T-helper 1 cell treated with Interleukin-12 subunit alpha and Interleukin-12 subunit beta and Interleukin-4 antibody, amounts not matched to agents 30 μg/mL and 1 μg/mL, for 36 hours (primary cell): ENCODE results near the gene SETBP1.

Source experiments
- H3K27ac Mint-ChIP-seq: one replicate; pipeline ENCODE4 v1.8.0; 2021; ENCODE audit warnings: mild to moderate bottlenecking, mixed read lengths
- H3K27me3 Mint-ChIP-seq: one replicate; pipeline ENCODE4 v1.8.0; 2021; ENCODE audit warnings: low read depth, mixed read lengths
- H3K36me3 Mint-ChIP-seq: one replicate; pipeline ENCODE4 v1.8.0; 2021; ENCODE audit warnings: low read depth, mixed read lengths
- H3K4me1 Mint-ChIP-seq: one replicate; pipeline ENCODE4 v1.8.0; 2021; ENCODE audit warnings: low read depth, mixed read lengths
- H3K4me3 Mint-ChIP-seq: one replicate; pipeline ENCODE4 v1.8.0; 2021; ENCODE audit warnings: mild to moderate bottlenecking, moderate library complexity, mixed read lengths
- H3K9me3 Mint-ChIP-seq: one replicate; pipeline ENCODE4 v1.8.0; 2021; ENCODE audit warnings: mixed read lengths

Gene SETBP1

DNA sequence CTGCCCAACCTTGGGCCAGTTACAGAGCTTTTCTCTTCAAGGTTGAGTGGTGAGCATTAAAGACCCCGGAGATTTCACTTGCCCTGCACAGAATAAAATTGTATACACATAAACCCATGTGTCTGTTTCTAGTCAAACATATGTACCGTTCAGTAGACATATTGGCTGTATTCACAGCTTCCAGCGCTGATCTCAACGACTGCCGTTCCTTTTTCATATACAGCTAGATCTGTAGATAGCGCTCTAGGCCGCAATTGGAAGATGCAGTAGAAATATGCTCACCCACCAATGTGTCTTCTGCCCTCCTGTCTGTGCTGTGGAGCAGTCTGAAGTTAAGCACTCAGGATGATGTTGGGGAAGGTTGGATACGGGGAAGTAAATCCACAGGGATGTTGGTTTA is 317.7 kb downstream of the SETBP1 start:
- Mint-ChIP-seq H3K4me1 (no peaks in the 10 kb centered on the region), H3K27ac (no peak overlapping the region)

DNA sequence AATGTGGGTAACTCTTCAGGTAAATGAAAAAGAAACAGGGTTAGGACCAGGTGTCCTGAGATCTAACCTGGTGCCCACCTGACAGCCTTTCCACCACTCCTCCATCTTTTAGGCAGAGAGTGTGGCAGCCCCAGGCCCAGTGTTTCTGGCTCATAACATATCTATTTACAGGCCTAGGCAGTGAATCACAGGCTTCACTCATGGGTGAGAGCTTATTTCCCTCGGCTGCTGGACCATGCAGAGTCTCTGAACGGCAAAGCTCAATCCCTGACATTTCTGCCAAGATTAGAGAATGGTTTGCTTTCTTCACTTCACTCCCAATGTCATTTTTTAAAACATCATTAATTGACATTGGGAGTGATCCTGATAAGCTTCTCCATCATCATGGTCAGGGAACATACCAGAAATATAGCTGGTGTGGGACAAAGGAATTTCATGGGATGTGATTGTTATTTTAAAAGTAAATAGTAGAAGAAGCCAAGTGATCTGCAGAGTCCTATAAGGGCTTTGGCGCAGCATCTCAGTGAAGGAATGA is 323.9 kb downstream of the SETBP1 start:
- peaks cover 2% of the 10 kb centered on the region for H3K4me1 Mint-ChIP-seq
- H3K36me3 Mint-ChIP-seq: no peaks in the 10 kb centered on the region
- no peak overlapping the region for H3K4me3 Mint-ChIP-seq
- no peak overlapping the region for H3K27ac Mint-ChIP-seq
- no peaks in the 10 kb centered on the region for H3K9me3 Mint-ChIP-seq
- H3K27me3 Mint-ChIP-seq: no peaks in the 10 kb centered on the region

More for the DNA sequence above, 317.7 kb downstream of the SETBP1 start:
- Mint-ChIP-seq H3K4me3 (no peak overlapping the region), H3K9me3 (no peaks in the 10 kb centered on the region), H3K36me3 (no peaks in the 10 kb centered on the region), H3K27me3 (no peaks in the 10 kb centered on the region)

DNA sequence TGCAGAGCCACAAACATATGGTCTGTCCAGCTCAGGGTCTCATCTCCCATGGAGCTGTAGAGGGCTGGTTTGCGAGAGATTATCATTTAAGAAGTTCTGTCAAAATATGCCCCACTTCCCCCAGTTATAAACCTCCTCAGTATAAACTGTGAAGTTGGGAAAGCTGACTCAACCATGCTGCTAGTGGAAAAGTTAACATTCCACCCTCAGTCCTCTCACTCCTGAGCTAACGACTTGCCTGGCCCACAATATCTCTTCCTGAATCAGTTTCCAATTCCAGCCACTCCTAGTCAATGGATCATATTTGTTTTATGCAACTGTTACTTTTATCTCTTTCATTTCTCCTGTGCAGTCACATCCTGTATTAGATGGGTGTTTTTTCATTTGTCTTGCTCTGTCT is 326.2 kb downstream of the SETBP1 start:
- Mint-ChIP-seq H3K4me1 (peaks cover 9% of the 10 kb centered on the region), H3K27ac (no peak overlapping the region), H3K9me3 (no peaks in the 10 kb centered on the region), H3K4me3 (no peak overlapping the region), H3K36me3 (no peaks in the 10 kb centered on the region), H3K27me3 (no peaks in the 10 kb centered on the region)

DNA sequence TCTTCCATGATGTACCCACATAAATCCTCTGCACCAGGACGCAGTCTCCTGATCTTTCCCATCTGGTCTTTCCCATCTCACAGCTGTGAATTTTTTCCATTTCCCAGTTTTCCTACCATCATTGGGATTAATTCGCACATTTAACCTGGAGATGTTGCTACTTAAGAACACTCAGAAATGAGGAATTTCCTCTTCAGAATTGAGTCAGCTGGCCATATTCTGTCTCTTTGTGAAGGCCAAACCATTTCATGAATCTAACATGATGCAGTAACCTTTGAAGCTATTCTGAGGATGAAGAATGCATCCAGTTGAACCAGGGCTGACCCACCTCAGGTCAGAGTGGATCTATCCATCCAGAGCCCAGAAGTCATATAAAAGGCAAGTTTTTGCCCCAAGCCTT is 326.8 kb downstream of the SETBP1 start:
- H3K36me3 Mint-ChIP-seq: no peaks in the 10 kb centered on the region
- H3K9me3 Mint-ChIP-seq: no peaks in the 10 kb centered on the region
- H3K4me3 Mint-ChIP-seq: no peak overlapping the region
- H3K27me3 Mint-ChIP-seq: no peaks in the 10 kb centered on the region
- no peak overlapping the region for H3K27ac Mint-ChIP-seq
- H3K4me1 Mint-ChIP-seq: peaks cover 9% of the 10 kb centered on the region

DNA sequence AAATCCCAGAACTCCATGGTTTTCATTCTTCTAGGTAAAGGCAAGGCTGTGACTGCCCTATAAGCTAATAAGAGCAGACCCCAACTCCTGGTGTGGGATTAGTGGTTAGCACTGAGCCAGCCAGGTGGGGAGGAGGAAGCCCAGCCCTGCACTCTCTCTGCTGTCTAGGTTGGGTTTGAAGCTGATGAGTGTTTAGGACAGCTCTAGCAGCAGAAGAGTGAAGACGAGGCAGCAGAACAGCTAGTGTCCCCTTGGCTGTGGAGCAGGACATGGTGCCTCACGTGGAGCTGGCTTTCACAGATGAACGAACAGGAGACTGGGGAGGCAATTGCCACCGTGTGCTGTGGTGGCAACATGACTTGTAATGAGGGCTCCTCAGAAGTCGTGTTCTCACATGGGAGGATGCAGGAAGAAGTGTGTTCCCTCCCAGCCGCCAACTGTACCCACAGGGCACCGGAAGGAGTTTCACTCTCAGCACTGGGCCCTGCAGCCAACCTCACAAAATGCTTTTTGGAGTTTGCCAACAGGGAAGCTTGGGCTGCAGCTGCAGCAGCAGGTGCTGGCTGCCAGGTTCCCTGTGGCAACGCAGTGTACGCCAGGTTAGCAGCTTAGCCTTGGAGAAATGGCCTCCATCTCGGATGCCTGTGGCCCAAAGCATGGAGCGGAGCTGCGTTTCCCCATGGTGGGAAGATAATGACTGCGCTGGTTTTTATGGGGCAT is 328.2 kb downstream of the SETBP1 start:
- H3K4me1 Mint-ChIP-seq: peaks cover 9% of the 10 kb centered on the region
- H3K4me3 Mint-ChIP-seq: no peak overlapping the region
- no peaks in the 10 kb centered on the region for H3K9me3 Mint-ChIP-seq
- H3K27me3 Mint-ChIP-seq: no peaks in the 10 kb centered on the region
- H3K27ac Mint-ChIP-seq: no peak overlapping the region
- H3K36me3 Mint-ChIP-seq: no peaks in the 10 kb centered on the region

GRCh38 chr18:45009756-45010155 is 329.1 kb downstream of the SETBP1 start:
- Mint-ChIP-seq H3K9me3 (no peaks in the 10 kb centered on the region), H3K4me3 (no peak overlapping the region), H3K27me3 (no peaks in the 10 kb centered on the region), H3K4me1 (peaks cover 9% of the 10 kb centered on the region), H3K36me3 (no peaks in the 10 kb centered on the region), H3K27ac (no peak overlapping the region)

DNA sequence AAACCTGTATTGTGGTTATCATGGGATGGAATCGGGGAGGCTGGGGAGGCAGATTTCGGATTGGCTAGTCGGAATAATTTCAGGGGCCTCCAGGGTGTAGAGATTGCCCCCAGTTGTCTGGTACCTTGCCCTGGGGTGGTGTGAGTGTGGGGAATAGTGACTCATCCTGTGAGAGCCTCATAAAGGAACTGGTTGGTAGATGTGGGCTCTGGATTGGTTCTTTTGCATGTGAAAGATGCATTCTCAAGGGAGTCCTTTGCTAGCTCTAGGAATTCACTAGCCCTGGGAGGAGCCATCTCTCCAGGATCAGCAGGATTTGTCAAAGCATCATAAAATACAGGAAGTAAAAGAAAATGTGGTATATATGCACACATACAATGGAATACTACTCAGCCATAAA is 331.6 kb downstream of the SETBP1 start:
- peaks cover 9% of the 10 kb centered on the region for H3K4me1 Mint-ChIP-seq
- no peaks in the 10 kb centered on the region for H3K27me3 Mint-ChIP-seq
- no peaks in the 10 kb centered on the region for H3K36me3 Mint-ChIP-seq
- H3K9me3 Mint-ChIP-seq: no peaks in the 10 kb centered on the region
- no peak overlapping the region for H3K27ac Mint-ChIP-seq
- no peak overlapping the region for H3K4me3 Mint-ChIP-seq

DNA sequence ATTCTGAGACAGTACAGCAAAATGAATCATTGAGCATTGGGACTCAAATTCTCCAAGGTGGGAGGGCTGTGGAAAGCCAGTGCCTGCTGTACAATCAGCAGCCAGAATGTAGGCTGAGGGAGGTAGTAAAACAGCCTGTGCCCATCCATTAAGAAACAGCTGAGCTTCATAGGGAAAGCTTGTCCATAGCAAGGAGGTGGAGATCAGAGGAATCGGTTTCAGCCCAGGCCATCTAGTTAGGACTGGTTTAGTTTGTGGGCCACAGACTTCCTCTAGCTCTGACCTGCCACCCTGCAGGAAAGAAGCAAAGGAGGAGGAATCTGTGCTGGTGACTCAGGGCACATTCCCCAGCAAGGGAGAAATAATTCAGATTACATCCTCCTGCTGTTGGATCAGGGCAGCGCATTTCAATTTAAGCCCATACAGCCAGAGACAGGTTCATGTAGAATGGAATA is 333.4 kb downstream of the SETBP1 start:
- H3K27ac Mint-ChIP-seq: no peak overlapping the region
- H3K4me3 Mint-ChIP-seq: no peak overlapping the region

DNA sequence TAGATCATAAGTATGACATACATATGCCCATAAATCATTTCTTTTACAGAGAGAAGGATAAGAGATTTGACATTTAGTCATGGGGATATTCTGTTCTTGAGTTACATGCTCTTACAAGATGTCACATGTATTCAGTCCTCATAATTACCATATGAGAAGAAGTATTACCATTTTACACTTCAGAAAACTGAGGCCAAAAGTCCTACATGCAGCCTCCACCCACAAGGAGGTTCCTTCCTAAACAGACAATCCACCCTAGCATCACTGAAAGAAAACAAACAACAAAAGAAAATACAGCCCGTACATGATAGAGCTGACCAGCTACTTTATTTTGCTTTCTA is 335.1 kb downstream of the SETBP1 start:
- H3K9me3 Mint-ChIP-seq: no peaks in the 10 kb centered on the region
- H3K36me3 Mint-ChIP-seq: no peaks in the 10 kb centered on the region
- H3K4me3 Mint-ChIP-seq: no peak overlapping the region
- H3K4me1 Mint-ChIP-seq: no peaks in the 10 kb centered on the region
- no peak overlapping the region for H3K27ac Mint-ChIP-seq
- H3K27me3 Mint-ChIP-seq: peaks cover 4% of the 10 kb centered on the region

More for the DNA sequence above, 333.4 kb downstream of the SETBP1 start:
- H3K4me1 Mint-ChIP-seq: peaks cover 6% of the 10 kb centered on the region
- no peaks in the 10 kb centered on the region for H3K36me3 Mint-ChIP-seq
- H3K27me3 Mint-ChIP-seq: peaks cover 4% of the 10 kb centered on the region
- H3K9me3 Mint-ChIP-seq: no peaks in the 10 kb centered on the region

DNA sequence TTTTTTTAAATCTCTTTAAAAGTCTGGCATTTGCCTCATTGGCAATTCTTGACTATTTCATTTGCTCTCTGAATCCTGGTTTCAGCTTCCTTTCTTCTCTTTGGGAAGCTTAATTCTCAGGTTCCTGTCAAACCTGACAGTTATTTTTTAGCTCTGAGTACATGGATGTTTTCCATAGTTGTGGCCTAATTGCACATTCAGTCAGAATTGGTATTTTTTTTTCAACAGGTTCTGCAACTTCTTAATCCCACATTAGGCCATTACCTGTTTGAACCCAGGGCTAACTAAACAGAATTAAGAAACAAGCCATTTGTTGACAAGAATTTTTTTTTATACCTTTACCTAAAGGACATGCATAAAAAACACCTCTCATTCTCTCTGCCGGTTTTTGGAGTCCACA is 338.8 kb downstream of the SETBP1 start:
- H3K4me3 Mint-ChIP-seq: no peak overlapping the region
- H3K27me3 Mint-ChIP-seq: peaks cover 4% of the 10 kb centered on the region
- H3K36me3 Mint-ChIP-seq: no peaks in the 10 kb centered on the region
- H3K9me3 Mint-ChIP-seq: no peaks in the 10 kb centered on the region
- no peak overlapping the region for H3K27ac Mint-ChIP-seq
- H3K4me1 Mint-ChIP-seq: no peaks in the 10 kb centered on the region

DNA sequence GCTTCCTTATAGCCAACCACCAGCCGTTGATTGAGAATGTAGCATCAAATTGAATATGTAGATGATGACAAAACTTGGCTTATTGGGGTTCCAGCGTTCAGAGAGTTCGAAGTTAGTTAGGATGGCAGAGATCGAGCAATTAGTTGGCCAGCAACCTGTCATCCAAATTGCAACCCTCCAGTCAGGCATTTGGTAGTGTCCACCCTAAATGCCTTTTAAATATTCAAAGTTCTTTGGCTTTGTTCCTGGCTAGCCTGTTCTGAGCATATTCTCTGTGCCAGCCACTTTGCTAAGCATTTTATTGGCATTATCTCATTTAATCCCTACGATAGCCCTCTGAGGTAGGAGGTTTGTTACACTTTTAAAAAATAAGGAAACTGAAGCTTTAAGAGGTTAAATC is 342.8 kb downstream of the SETBP1 start:
- no peaks in the 10 kb centered on the region for H3K9me3 Mint-ChIP-seq
- no peaks in the 10 kb centered on the region for H3K36me3 Mint-ChIP-seq
- no peak overlapping the region for H3K4me3 Mint-ChIP-seq
- no peak overlapping the region for H3K27ac Mint-ChIP-seq
- H3K27me3 Mint-ChIP-seq: peaks cover under 1% of the 10 kb centered on the region
- no peaks in the 10 kb centered on the region for H3K4me1 Mint-ChIP-seq

GRCh38 chr18:45024357-45025088 is 343.8 kb downstream of the SETBP1 start:
- no peak overlapping the region for H3K27ac Mint-ChIP-seq
- H3K9me3 Mint-ChIP-seq: no peaks in the 10 kb centered on the region
- no peaks in the 10 kb centered on the region for H3K4me1 Mint-ChIP-seq
- no peaks in the 10 kb centered on the region for H3K27me3 Mint-ChIP-seq
- H3K36me3 Mint-ChIP-seq: no peaks in the 10 kb centered on the region
- no peak overlapping the region for H3K4me3 Mint-ChIP-seq

DNA sequence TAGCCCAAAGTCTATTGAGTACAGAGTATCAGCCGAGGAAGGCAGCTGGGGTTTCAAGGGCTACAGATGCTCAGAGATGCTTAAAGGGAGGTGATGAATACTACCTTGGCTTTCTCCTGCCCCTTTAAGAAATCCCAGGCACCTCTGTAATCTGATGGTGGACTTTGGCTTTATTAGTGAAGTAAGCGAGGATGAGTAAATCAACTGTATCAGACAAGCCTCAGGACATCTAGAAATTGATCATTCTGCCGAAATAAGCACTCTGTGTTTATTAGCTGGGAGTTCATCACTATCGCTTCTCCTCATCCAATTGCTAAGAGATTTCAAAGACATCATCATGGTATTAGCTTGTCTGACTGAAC is 344.4 kb downstream of the SETBP1 start:
- H3K36me3 Mint-ChIP-seq: no peaks in the 10 kb centered on the region
- H3K4me1 Mint-ChIP-seq: no peaks in the 10 kb centered on the region
- no peak overlapping the region for H3K27ac Mint-ChIP-seq
- no peak overlapping the region for H3K4me3 Mint-ChIP-seq
- no peaks in the 10 kb centered on the region for H3K27me3 Mint-ChIP-seq
- H3K9me3 Mint-ChIP-seq: no peaks in the 10 kb centered on the region

GRCh38 chr18:45026162-45026561 is 345.5 kb downstream of the SETBP1 start:
- Mint-ChIP-seq H3K4me3 (no peak overlapping the region), H3K4me1 (no peaks in the 10 kb centered on the region), H3K27me3 (no peaks in the 10 kb centered on the region), H3K27ac (no peak overlapping the region), H3K36me3 (no peaks in the 10 kb centered on the region), H3K9me3 (no peaks in the 10 kb centered on the region)

GRCh38 chr18:45034179-45034578 is 353.5 kb downstream of the SETBP1 start:
- no peaks in the 10 kb centered on the region for H3K36me3 Mint-ChIP-seq
- no peak overlapping the region for H3K27ac Mint-ChIP-seq
- H3K9me3 Mint-ChIP-seq: no peaks in the 10 kb centered on the region
- no peak overlapping the region for H3K4me3 Mint-ChIP-seq
- no peaks in the 10 kb centered on the region for H3K27me3 Mint-ChIP-seq
- H3K4me1 Mint-ChIP-seq: no peaks in the 10 kb centered on the region
